Stimulated activated CD4-positive, alpha-beta T cell treated with anti-CD3 and anti-CD28 coated beads, Interleukin-12 subunit alpha, Interleukin-12 subunit beta, amount 100 ng/mL, for 4 hours (primary cell): Measurements from ENCODE around the gene SH3D21.

Experiments
- DNase-seq: peaks from one replicate; pipeline ENCODE4 v3.0.0-alpha.2; 2020

SH3D21 gene

GRCh38 chr1:36306210-36306901, at the start of gene SH3D21:
TSS of gene SH3D21 (plus strand) at chr1:36306368. CDS start at chr1:36306421, 53 bp downstream.
- DNase-seq, result peak; percentile 49

GRCh38 chr1:36256558-36257374, 49.4 kb upstream of the SH3D21 start:
- no peak for DNase-seq

GRCh38 chr1:36257375-36257767, 48.8 kb upstream of the SH3D21 start:
- no peak for DNase-seq

GRCh38 chr1:36258960-36259344, 47.2 kb upstream of the SH3D21 start:
- DNase-seq, result no peak

GRCh38 chr1:36268981-36269380, 37.2 kb upstream of the SH3D21 start:
- no peak for DNase-seq

- no peak for DNase-seq
These were observed 36.7 kb upstream of the SH3D21 start for GRCh38 chr1:36269408-36269838.

- no peak for DNase-seq
These were observed 33.1 kb upstream of the SH3D21 start for GRCh38 chr1:36273024-36273423.

- no peak for DNase-seq
These were observed 32.0 kb upstream of the SH3D21 start for GRCh38 chr1:36274201-36274600.

GRCh38 chr1:36276688-36277087, 29.5 kb upstream of the SH3D21 start:
- no peak for DNase-seq

GRCh38 chr1:36279110-36279788, 26.9 kb upstream of the SH3D21 start:
- no peak for DNase-seq

GRCh38 chr1:36279789-36280296, 26.3 kb upstream of the SH3D21 start:
- DNase-seq, result no peak

- DNase-seq, result no peak
These were observed 22.1 kb upstream of the SH3D21 start for GRCh38 chr1:36284061-36284460.

GRCh38 chr1:36284517-36284916, 21.7 kb upstream of the SH3D21 start:
- DNase-seq, result no peak

GRCh38 chr1:36285443-36286101, 20.6 kb upstream of the SH3D21 start:
- peak; percentile 32 for DNase-seq

- DNase-seq, result no peak
These were observed 19.4 kb upstream of the SH3D21 start for GRCh38 chr1:36286802-36287201.

- DNase-seq, result no peak
These were observed 18.6 kb upstream of the SH3D21 start for GRCh38 chr1:36287595-36287994.

- no peak for DNase-seq
These were observed 10.8 kb upstream of the SH3D21 start for GRCh38 chr1:36295390-36295789.

GRCh38 chr1:36297062-36297461, 9.1 kb upstream of the SH3D21 start:
- DNase-seq, result no peak

- no peak for DNase-seq
These were observed 7.5 kb upstream of the SH3D21 start for GRCh38 chr1:36298640-36299039.

GRCh38 chr1:36300526-36300925, 5.6 kb upstream of the SH3D21 start:
- DNase-seq, result no peak

- no peak for DNase-seq
These were observed 4.9 kb upstream of the SH3D21 start for GRCh38 chr1:36301220-36301619.

- DNase-seq, result no peak
These were observed 2.9 kb upstream of the SH3D21 start for GRCh38 chr1:36303244-36303643.
